T-helper 2 cell treated with Interferon-gamma antibody and Interleukin-4, amounts not matched to agents 5 μg/mL and 100 μg/mL, for 36 hours (primary cell): Measurements from ENCODE around the gene B4GALNT4.
"Not testable (repeated sequence)": the region's sequence is repeated elsewhere in the genome, so short reads cannot be mapped to it uniquely, and the experiment has no call there.

Source experiments
- DNase-seq: peaks from one replicate; pipeline ENCODE4 v3.0.0; 2021; ENCODE audit warnings: low spot score
- H3K27ac Mint-ChIP-seq: one replicate; pipeline ENCODE4 v1.8.0; 2021; ENCODE audit warnings: mild to moderate bottlenecking, mixed read lengths
- H3K27me3 Mint-ChIP-seq: one replicate; pipeline ENCODE4 v1.8.0; 2021; ENCODE audit warnings: low read depth, mixed read lengths
- H3K36me3 Mint-ChIP-seq: one replicate; pipeline ENCODE4 v1.8.0; 2021; ENCODE audit warnings: low read depth, mixed read lengths
- H3K4me1 Mint-ChIP-seq: one replicate; pipeline ENCODE4 v1.8.0; 2021; ENCODE audit warnings: low read depth, mixed read lengths
- H3K4me3 Mint-ChIP-seq: one replicate; pipeline ENCODE4 v1.8.0; 2022; ENCODE audit warnings: mild to moderate bottlenecking, moderate library complexity, mixed read lengths
- H3K9me3 Mint-ChIP-seq: one replicate; pipeline ENCODE4 v1.8.0; 2021; ENCODE audit warnings: mixed read lengths

The B4GALNT4 gene

GRCh38 chr11:405954-406795 lies 36.9 kb downstream of the B4GALNT4 start:
- no peaks in the 10 kb centered on the region for H3K27me3 Mint-ChIP-seq
- H3K4me3 Mint-ChIP-seq: no peak overlapping the region
- H3K4me1 Mint-ChIP-seq: peaks cover 3% of the 10 kb centered on the region
- H3K36me3 Mint-ChIP-seq: peaks cover 2% of the 10 kb centered on the region
- DNase-seq: no peak
- H3K27ac Mint-ChIP-seq: peak overlapping the region; percentile 52
- H3K9me3 Mint-ChIP-seq: no peaks in the 10 kb centered on the region

GRCh38 chr11:406796-407650 lies 37.7 kb downstream of the B4GALNT4 start:
- Mint-ChIP-seq H3K27me3 (no peaks in the 10 kb centered on the region), H3K9me3 (no peaks in the 10 kb centered on the region), H3K36me3 (peaks cover 2% of the 10 kb centered on the region), H3K4me3 (no peak overlapping the region), H3K4me1 (peaks cover 3% of the 10 kb centered on the region), H3K27ac (no peak overlapping the region)
- DNase-seq: peak; percentile 86

- Mint-ChIP-seq H3K36me3 (peaks cover 2% of the 10 kb centered on the region), H3K27me3 (no peaks in the 10 kb centered on the region), H3K4me1 (peaks cover 3% of the 10 kb centered on the region), H3K4me3 (peak overlapping the region; percentile 26), H3K27ac (peak overlapping the region; percentile 26), H3K9me3 (no peaks in the 10 kb centered on the region)
- DNase-seq: no peak
Observed at GRCh38 chr11:407651-408123, 38.4 kb downstream of the B4GALNT4 start.

GRCh38 chr11:408154-409007 lies 39.1 kb downstream of the B4GALNT4 start:
- Mint-ChIP-seq H3K36me3 (peaks cover 2% of the 10 kb centered on the region), H3K4me1 (peaks cover 7% of the 10 kb centered on the region), H3K9me3 (no peaks in the 10 kb centered on the region), H3K27me3 (no peaks in the 10 kb centered on the region), H3K27ac (no peak overlapping the region), H3K4me3 (no peak overlapping the region)
- no peak for DNase-seq

- Mint-ChIP-seq H3K36me3 (peaks cover 2% of the 10 kb centered on the region), H3K27ac (no peak overlapping the region), H3K4me3 (no peak overlapping the region), H3K4me1 (peaks cover 7% of the 10 kb centered on the region), H3K9me3 (no peaks in the 10 kb centered on the region), H3K27me3 (no peaks in the 10 kb centered on the region)
- DNase-seq: no peak
Observed at GRCh38 chr11:409008-409599, 39.8 kb downstream of the B4GALNT4 start.

- Mint-ChIP-seq H3K27ac (no peak overlapping the region), H3K9me3 (no peaks in the 10 kb centered on the region), H3K27me3 (no peaks in the 10 kb centered on the region), H3K4me3 (no peak overlapping the region), H3K36me3 (peaks cover 6% of the 10 kb centered on the region), H3K4me1 (peaks cover 14% of the 10 kb centered on the region)
- DNase-seq: no peak
Observed at GRCh38 chr11:409600-410483, 40.5 kb downstream of the B4GALNT4 start.

- H3K4me1 Mint-ChIP-seq: peaks cover 21% of the 10 kb centered on the region
- H3K27me3 Mint-ChIP-seq, H3K4me3 Mint-ChIP-seq, DNase-seq, H3K27ac Mint-ChIP-seq, H3K9me3 Mint-ChIP-seq, H3K36me3 Mint-ChIP-seq: not testable (repeated sequence)
Observed at GRCh38 chr11:410711-411110, 41.4 kb downstream of the B4GALNT4 start.

GRCh38 chr11:411520-411919 lies 42.2 kb downstream of the B4GALNT4 start:
- not testable (repeated sequence) for DNase-seq, H3K27ac Mint-ChIP-seq, H3K36me3 Mint-ChIP-seq, H3K9me3 Mint-ChIP-seq, H3K4me3 Mint-ChIP-seq, H3K27me3 Mint-ChIP-seq
- peaks cover 27% of the 10 kb centered on the region for H3K4me1 Mint-ChIP-seq

GRCh38 chr11:412641-413119 lies 43.4 kb downstream of the B4GALNT4 start:
- Mint-ChIP-seq H3K4me3 (peak overlapping the region; percentile 85), H3K4me1 (peaks cover 28% of the 10 kb centered on the region), H3K27me3 (no peaks in the 10 kb centered on the region), H3K36me3 (peaks cover 4% of the 10 kb centered on the region), H3K27ac (no peak overlapping the region), H3K9me3 (no peaks in the 10 kb centered on the region)
- no peak for DNase-seq

- Mint-ChIP-seq H3K27ac (peak overlapping the region; percentile 53), H3K4me3 (peak overlapping the region; percentile 85), H3K27me3 (no peaks in the 10 kb centered on the region), H3K4me1 (peaks cover 28% of the 10 kb centered on the region), H3K36me3 (peaks cover 4% of the 10 kb centered on the region), H3K9me3 (no peaks in the 10 kb centered on the region)
- no peak for DNase-seq
Observed at GRCh38 chr11:413120-414081, 44.1 kb downstream of the B4GALNT4 start.

GRCh38 chr11:414318-414857 lies 45.1 kb downstream of the B4GALNT4 start:
- DNase-seq: no peak
- H3K4me1 Mint-ChIP-seq: peaks cover 28% of the 10 kb centered on the region
- peaks cover 4% of the 10 kb centered on the region for H3K36me3 Mint-ChIP-seq
- no peaks in the 10 kb centered on the region for H3K9me3 Mint-ChIP-seq
- no peaks in the 10 kb centered on the region for H3K27me3 Mint-ChIP-seq
- H3K4me3 Mint-ChIP-seq: peak overlapping the region; percentile 98
- H3K27ac Mint-ChIP-seq: peak overlapping the region; percentile 90
